Activated T-helper 1 cell treated with anti-CD3 and anti-CD28 coated beads, Interleukin-12 subunit alpha, Interleukin-12 subunit beta, Interleukin-2, Interleukin-4 antibody, amounts not matched to agents 30 ng/mL and 10 ng/mL and 1 ng/mL, durations not matched to agents 14 hours and 24 hours and 36 hours (primary cell): ENCODE data around the gene SCIN. TPM values are rescaled to one million over a fixed set of nuclear protein-coding genes. Genes with fewer than 3 reads are reported as not detected.
"Not testable (repeated sequence)": the region's sequence is repeated elsewhere in the genome, so short reads cannot be mapped to it uniquely, and the experiment has no call there.

ENCODE experiments used
- DNase-seq: peaks from one replicate; pipeline ENCODE4 v3.0.0; 2021; ENCODE audit warnings: low spot score
- H3K27ac Mint-ChIP-seq: one replicate; pipeline ENCODE4 v1.8.0; 2021; ENCODE audit warnings: mild to moderate bottlenecking, mixed read lengths
- H3K27me3 Mint-ChIP-seq: one replicate; pipeline ENCODE4 v1.8.0; 2022; ENCODE audit warnings: mild to moderate bottlenecking, moderate library complexity, mixed read lengths; ENCODE audit not compliant: insufficient read depth
- H3K36me3 Mint-ChIP-seq: one replicate; pipeline ENCODE4 v1.8.0; 2021; ENCODE audit warnings: low read depth, mixed read lengths
- H3K4me1 Mint-ChIP-seq: one replicate; pipeline ENCODE4 v1.8.0; 2021; ENCODE audit warnings: low read depth, mixed read lengths
- H3K4me3 Mint-ChIP-seq: one replicate; pipeline ENCODE4 v1.8.0; 2021; ENCODE audit warnings: mild to moderate bottlenecking, moderate library complexity, mixed read lengths
- H3K9me3 Mint-ChIP-seq: one replicate; pipeline ENCODE4 v1.8.0; 2021; ENCODE audit warnings: mixed read lengths
- intact Hi-C: fragments of 100-400 bp; cut with micrococcal nuclease; formaldehyde crosslinking; loops from one replicate; pipeline ENCODE4 v1.15.1; 2024
- total RNA-seq: library from RNA; stranded (reverse); gene quantifications from 2 replicates; pipeline ENCODE4 v1.2.3, GENCODE V29; 2022

SCIN gene
- total RNA-seq, 1 donor from 2014 or later, result not detected

GRCh38 chr7:12674861-12675260 lies 104.3 kb downstream of the SCIN start:
- Mint-ChIP-seq H3K4me1 (peaks cover 7% of the 10 kb centered on the region), H3K27ac (no peak overlapping the region), H3K27me3 (peaks cover 4% of the 10 kb centered on the region), H3K36me3 (no peaks in the 10 kb centered on the region), H3K9me3 (no peaks in the 10 kb centered on the region), H3K4me3 (no peak overlapping the region)
- DNase-seq, result peak; percentile 43
- intact Hi-C loops, result loop anchor here (1.0 kb wide), 1 partner anchor 587 kb away; no protein-coding TSS in a partner anchor

DNA sequence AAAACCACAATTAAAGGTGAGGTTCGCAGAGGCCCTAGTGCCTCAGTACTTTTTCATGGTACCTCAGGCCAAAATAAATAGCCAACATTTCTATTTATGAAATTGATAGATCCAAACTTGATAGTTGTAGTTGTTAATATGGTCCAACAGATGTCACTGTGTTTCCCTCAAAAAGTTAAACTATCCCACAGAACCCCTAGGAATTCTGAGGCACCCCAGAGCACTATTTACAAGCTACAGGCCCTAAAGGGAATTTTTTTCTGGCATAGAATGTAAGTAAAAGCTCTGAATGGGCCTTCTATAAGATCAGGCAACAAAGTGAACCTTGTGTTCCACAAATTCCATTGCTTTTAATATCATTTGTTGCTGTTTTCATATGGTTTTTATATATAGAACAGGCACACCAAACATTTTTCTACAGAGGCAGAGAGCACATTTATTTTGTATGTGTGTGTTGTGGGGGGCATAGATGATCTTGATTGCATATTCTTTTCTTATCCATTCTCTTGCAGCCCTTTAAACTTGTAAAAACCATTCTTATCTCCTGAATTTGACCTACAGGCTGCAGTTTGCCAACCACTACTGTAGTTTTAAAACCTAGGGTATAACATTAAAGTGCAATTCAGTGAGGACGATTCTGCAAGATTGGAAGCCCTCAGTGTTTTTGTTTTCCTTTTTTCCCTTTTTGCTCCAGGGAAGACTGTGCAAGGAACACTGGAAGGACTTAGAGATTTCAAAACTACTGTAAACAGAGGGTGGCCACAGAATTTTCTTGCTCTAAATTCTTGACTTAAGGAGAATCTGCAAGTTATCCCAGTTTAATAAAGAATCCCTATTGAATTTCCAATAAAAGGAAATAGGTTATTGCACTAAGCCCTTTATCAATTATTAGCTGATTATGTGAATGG lies 113.4 kb downstream of the SCIN start:
- intact Hi-C loops, result loop anchor here (10.0 kb wide), 3 partner anchors 131 to 491 kb away; no protein-coding TSS in a partner anchor
- Mint-ChIP-seq H3K9me3 (no peaks in the 10 kb centered on the region), H3K27me3 (peaks cover 3% of the 10 kb centered on the region), H3K4me3 (no peak overlapping the region), H3K27ac (no peak overlapping the region), H3K4me1 (peaks cover 27% of the 10 kb centered on the region), H3K36me3 (no peaks in the 10 kb centered on the region)
- no peak for DNase-seq

- Mint-ChIP-seq H3K36me3 (no peaks in the 10 kb centered on the region), H3K4me1 (peaks cover 32% of the 10 kb centered on the region), H3K27ac (no peak overlapping the region), H3K4me3 (no peak overlapping the region), H3K9me3 (no peaks in the 10 kb centered on the region), H3K27me3 (peaks cover 3% of the 10 kb centered on the region)
- DNase-seq, result no peak
- intact Hi-C loops, result loop anchor here (5.0 to 10.0 kb wide), 4 partner anchors 130 to 490 kb away; no protein-coding TSS in a partner anchor
Measured at GRCh38 chr7:12684733-12685132, 114.2 kb downstream of the SCIN start.

DNA sequence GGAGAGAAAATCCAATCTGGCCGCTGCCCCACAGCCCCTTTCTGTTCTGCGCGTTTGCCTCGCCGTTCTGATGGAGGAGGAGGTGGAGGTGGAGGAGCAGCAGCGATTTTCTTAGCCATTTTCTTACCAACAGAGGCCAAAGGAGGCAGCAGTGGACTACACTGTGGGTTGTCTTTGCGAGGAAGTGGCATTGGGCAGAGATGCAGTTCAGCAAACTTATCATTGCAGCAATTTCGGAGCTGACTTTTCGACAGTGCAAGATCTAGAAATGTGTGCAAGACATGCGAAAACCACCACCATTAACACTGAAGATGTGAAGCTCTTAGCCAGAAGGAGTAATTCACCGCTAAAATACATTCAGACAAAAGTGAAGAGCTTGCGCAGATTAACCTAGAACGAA lies 115.0 kb downstream of the SCIN start:
- H3K9me3 Mint-ChIP-seq, result no peaks in the 10 kb centered on the region
- H3K27ac Mint-ChIP-seq, result peak overlapping the region; percentile 83
- H3K36me3 Mint-ChIP-seq, result no peaks in the 10 kb centered on the region
- peaks cover 3% of the 10 kb centered on the region for H3K27me3 Mint-ChIP-seq
- peaks cover 32% of the 10 kb centered on the region for H3K4me1 Mint-ChIP-seq
- DNase-seq, result peak; percentile 6
- H3K4me3 Mint-ChIP-seq, result peak overlapping the region; percentile 81
- intact Hi-C loops, result loop anchor here (5.0 to 10.0 kb wide), 4 partner anchors 129 to 489 kb away; no protein-coding TSS in a partner anchor

GRCh38 chr7:12686234-12686890 lies 115.8 kb downstream of the SCIN start:
- DNase-seq, result peak; percentile 93
- Mint-ChIP-seq H3K36me3 (no peaks in the 10 kb centered on the region), H3K4me1 (peaks cover 32% of the 10 kb centered on the region)

DNA sequence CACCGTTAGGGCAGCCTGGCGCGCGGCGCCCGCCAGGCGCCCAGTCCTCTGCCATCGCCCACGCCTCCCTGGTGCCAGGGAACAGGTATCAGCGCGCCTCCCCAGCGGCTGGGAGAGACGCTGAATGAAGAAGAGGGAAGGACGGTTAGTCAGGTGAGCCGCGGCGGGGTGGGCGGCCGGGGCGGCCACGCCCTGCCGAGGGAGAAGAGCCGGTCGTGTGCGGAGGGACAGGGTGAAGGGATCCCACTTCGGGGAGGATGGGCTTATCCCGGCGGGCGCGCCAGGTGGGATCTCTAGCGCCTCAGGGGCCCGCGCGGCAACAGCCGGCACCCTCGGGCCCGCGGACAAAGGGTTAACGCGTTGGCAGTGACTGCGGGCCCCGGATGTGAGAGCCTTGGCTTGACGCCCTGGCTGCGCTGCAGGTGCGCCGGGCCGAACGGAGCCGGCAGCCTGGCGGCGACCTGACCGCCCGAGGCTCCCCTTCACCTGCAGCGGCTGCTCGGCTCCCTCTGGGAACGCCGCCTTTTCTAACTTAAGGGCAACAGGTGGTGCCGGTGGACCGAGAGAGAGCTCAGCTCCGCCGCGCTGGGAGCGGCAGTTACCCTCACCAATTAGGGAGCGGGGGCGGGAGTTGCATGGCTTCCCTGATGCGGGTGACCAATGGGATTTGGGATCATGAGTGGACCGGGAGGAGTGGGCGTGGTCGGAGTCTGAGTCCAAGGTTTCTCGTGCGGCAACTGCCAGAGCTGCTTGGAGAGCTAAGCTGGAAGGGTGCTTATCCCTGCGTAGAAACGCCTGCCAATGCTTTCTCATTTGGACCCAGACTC lies 116.6 kb downstream of the SCIN start, which contains the start of gene ARL4A:
ARL4A (plus strand) TSS at position 743 of the 827 bp plus-strand sequence. CDS start 622 bp downstream, outside the sequence.
- H3K4me3 Mint-ChIP-seq, result peak within 1 kb of the TSS; percentile 95
- peak; percentile 90 for DNase-seq
- no peaks in the 10 kb centered on the region for H3K27me3 Mint-ChIP-seq
- intact Hi-C loops, result loop anchor here (1.0 to 10.0 kb wide), 9 partner anchors 36 to 576 kb away; partner anchors contain the start of gene TMEM106B
- no peaks in the 10 kb centered on the region for H3K36me3 Mint-ChIP-seq
- no peaks in the 10 kb centered on the region for H3K9me3 Mint-ChIP-seq
- H3K27ac Mint-ChIP-seq, result peak within 1 kb of the TSS; percentile 87
- H3K4me1 Mint-ChIP-seq, result peaks cover 32% of the 10 kb centered on the region

More at GRCh38 chr7:12686234-12686890, 115.8 kb downstream of the SCIN start:
- H3K27me3 Mint-ChIP-seq, result peaks cover 3% of the 10 kb centered on the region
- no peaks in the 10 kb centered on the region for H3K9me3 Mint-ChIP-seq
- intact Hi-C loops, result loop anchor here (1.0 to 10.0 kb wide), 9 partner anchors 36 to 576 kb away; partner anchors contain the start of gene TMEM106B
- peak overlapping the region; percentile 95 for H3K4me3 Mint-ChIP-seq
- peak overlapping the region; percentile 87 for H3K27ac Mint-ChIP-seq

- H3K4me3 Mint-ChIP-seq, result peak overlapping the region; percentile 95
- peak overlapping the region; percentile 87 for H3K27ac Mint-ChIP-seq
- peaks cover 33% of the 10 kb centered on the region for H3K4me1 Mint-ChIP-seq
- intact Hi-C loops, result loop anchor here (2.0 to 10.0 kb wide), 6 partner anchors 35 to 575 kb away; no protein-coding TSS in a partner anchor
- no peak for DNase-seq
- H3K36me3 Mint-ChIP-seq, result no peaks in the 10 kb centered on the region
- H3K27me3 Mint-ChIP-seq, result no peaks in the 10 kb centered on the region
- H3K9me3 Mint-ChIP-seq, result no peaks in the 10 kb centered on the region
Measured at GRCh38 chr7:12687718-12688171, 117.2 kb downstream of the SCIN start.

GRCh38 chr7:12688485-12689170 lies 118.1 kb downstream of the SCIN start:
- peak overlapping the region; percentile 95 for H3K4me3 Mint-ChIP-seq
- not testable (repeated sequence) for H3K27me3 Mint-ChIP-seq, DNase-seq, H3K9me3 Mint-ChIP-seq, H3K36me3 Mint-ChIP-seq, H3K27ac Mint-ChIP-seq
- intact Hi-C loops, result loop anchor here (5.0 to 10.0 kb wide), 4 partner anchors 126 to 486 kb away; no protein-coding TSS in a partner anchor
- H3K4me1 Mint-ChIP-seq, result peaks cover 38% of the 10 kb centered on the region

- Mint-ChIP-seq H3K27ac (no peak overlapping the region), H3K4me1 (peaks cover 38% of the 10 kb centered on the region), H3K27me3 (no peaks in the 10 kb centered on the region), H3K9me3 (no peaks in the 10 kb centered on the region), H3K36me3 (no peaks in the 10 kb centered on the region), H3K4me3 (no peak overlapping the region)
- intact Hi-C loops, result loop anchor here (5.0 to 10.0 kb wide), 4 partner anchors 125 to 485 kb away; no protein-coding TSS in a partner anchor
- no peak for DNase-seq
Measured at GRCh38 chr7:12689451-12689850, 118.9 kb downstream of the SCIN start.

GRCh38 chr7:12690041-12690878 lies 119.7 kb downstream of the SCIN start:
- Mint-ChIP-seq H3K4me1 (peaks cover 38% of the 10 kb centered on the region), H3K9me3 (no peaks in the 10 kb centered on the region), H3K27ac (no peak overlapping the region), H3K27me3 (no peaks in the 10 kb centered on the region), H3K36me3 (no peaks in the 10 kb centered on the region), H3K4me3 (no peak overlapping the region)
- no peak for DNase-seq
- intact Hi-C loops, result no loop called here

- H3K9me3 Mint-ChIP-seq, intact Hi-C loops, DNase-seq, H3K4me3 Mint-ChIP-seq, H3K27ac Mint-ChIP-seq, H3K36me3 Mint-ChIP-seq, H3K27me3 Mint-ChIP-seq: not testable (repeated sequence)
- peaks cover 28% of the 10 kb centered on the region for H3K4me1 Mint-ChIP-seq
Measured at GRCh38 chr7:12691388-12691787, 120.9 kb downstream of the SCIN start.
